OCI-LY7 (cell line): ENCODE data around the gene SLC5A11. TPM values are rescaled to one million over a fixed set of nuclear protein-coding genes. Genes with fewer than 3 reads are reported as not detected.

Experiments used
- BruUV-seq: library from RNA; stranded (reverse); fragments of 400-500 nt; replicated peaks from 2 replicates; lab custom pipeline; 2021; lab: Mats Ljungman, UMichigan
- CTCF ChIA-PET: fragments of 300-600 bp; sonication (Branson Sonifier 250); formaldehyde crosslinking; loops from one replicate; lab custom pipeline; 2022; ENCODE audit warnings: antibody characterized with exemption; ENCODE audit not compliant: unreplicated experiment; lab: Charles Lee
- POLR2A ChIA-PET: fragments of 300-600 bp; sonication (Branson Sonifier 250); formaldehyde crosslinking; loops from one replicate; lab custom pipeline; 2022; ENCODE audit warnings: antibody characterized with exemption; lab: Charles Lee
- DNase-seq: peaks from one replicate; pipeline ENCODE4 v3.0.0-alpha.2; 2015; ENCODE audit warnings: low spot score
- H2AFZ ChIP-seq: fragments of 200-600 bp; sonication (generic), shearing (Covaris generic); 2 replicates; pipeline ENCODE4 v1.6.1; 2014; ENCODE audit warnings: mild to moderate bottlenecking, antibody characterized with exemption, low read length, moderate library complexity
- H3K27ac ChIP-seq: fragments of 200-600 bp; sonication (generic); 2 replicates; pipeline ENCODE4 v1.5.1; 2014; ENCODE audit warnings: mixed run types, low read depth, mild to moderate bottlenecking, moderate library complexity, low read length, inconsistent platforms; ENCODE audit not compliant: poor library complexity, severe bottlenecking
- H3K36me3 ChIP-seq: fragments of 200-600 bp; sonication (generic); 2 replicates; pipeline ENCODE4 v1.6.1; 2014; ENCODE audit warnings: mild to moderate bottlenecking, antibody characterized with exemption, low read length, moderate library complexity, mixed read lengths; ENCODE audit not compliant: insufficient read depth
- H3K4me1 ChIP-seq: fragments of 200-600 bp; sonication (generic); 2 replicates; pipeline ENCODE4 v1.5.1; 2014; ENCODE audit warnings: mild to moderate bottlenecking, low read length; ENCODE audit not compliant: insufficient read depth, poor library complexity, severe bottlenecking
- H3K4me2 ChIP-seq: fragments of 200-600 bp; sonication (generic); 2 replicates; pipeline ENCODE4 v1.6.1; 2014; ENCODE audit warnings: mild to moderate bottlenecking, low read length
- H3K4me3 ChIP-seq: fragments of 200-600 bp; sonication (generic); 2 replicates; pipeline ENCODE4 v1.5.1; 2014; ENCODE audit warnings: mild to moderate bottlenecking, low read depth, low read length; ENCODE audit not compliant: poor library complexity, severe bottlenecking
- H3K79me2 ChIP-seq: fragments of 200-600 bp; sonication (generic); 2 replicates; pipeline ENCODE4 v1.6.1; 2016; ENCODE audit warnings: low read depth, mild to moderate bottlenecking, low read length, moderate library complexity, mixed read lengths; ENCODE audit not compliant: insufficient read depth
- H3K9me2 ChIP-seq: fragments of 200-600 bp; sonication (generic); 2 replicates; pipeline ENCODE4 v1.6.1; 2016; ENCODE audit warnings: mild to moderate bottlenecking, low read length, mixed read lengths; ENCODE audit not compliant: insufficient read depth
- H3K9me3 ChIP-seq: fragments of 200-600 bp; sonication (generic); 2 replicates; pipeline ENCODE4 v1.6.1; 2014; ENCODE audit warnings: mild to moderate bottlenecking, mixed run types, low read length, mixed read lengths
- H4K20me1 ChIP-seq: fragments of 200-600 bp; sonication (generic); 2 replicates; pipeline ENCODE4 v1.6.1; 2014; ENCODE audit warnings: mild to moderate bottlenecking, antibody characterized with exemption, low read length, moderate library complexity, mixed read lengths; ENCODE audit not compliant: insufficient read depth
- CTCF ChIP-seq: fragments of 200-600 bp; sonication (generic); conservative IDR thresholded peaks from 2 replicates; pipeline ENCODE4 v1.5.1; 2014; ENCODE audit warnings: mild to moderate bottlenecking, antibody characterized with exemption, low read length, moderate library complexity, mixed read lengths
- EZH2phosphoT487 ChIP-seq: fragments of 200-600 bp; sonication (generic); IDR thresholded peaks from 2 replicates; pipeline ENCODE4 v1.6.1; 2018; ENCODE audit warnings: low read depth, borderline replicate concordance, mild to moderate bottlenecking, mixed run types, antibody characterized with exemption, low read length, moderate library complexity, mixed read lengths
- intact Hi-C: fragments of 100-400 bp; cut with micrococcal nuclease; formaldehyde crosslinking; loops from one replicate; pipeline ENCODE4 v1.10.0; 2022; ENCODE audit not compliant: unreplicated experiment
- total RNA-seq, 2 experiments: library from RNA; depleted of rRNA in 1 of 2; stranded (reverse); fragments of >200 nt in 1 of 2; shearing (Covaris generic) in 1 of 2; gene quantifications; 2 replicates each; pipeline ENCODE4 v1.2.3, GENCODE V29; 2014 to 2022

The SLC5A11 gene
- total RNA-seq, 2 experiments from 2014 or later, result 1.0 TPM

- intact Hi-C loops, result no loop called here
- no peak for TF ChIP-seq CTCF
- no peak for TF ChIP-seq EZH2phosphoT487
- Histone ChIP-seq H3K4me3 (no peak overlapping the region), H3K27ac (no peak overlapping the region), H3K4me2 (no peak overlapping the region), H3K9me2 (no peaks in the 10 kb centered on the region), H3K36me3 (no peaks in the 10 kb centered on the region), H3K9me3 (no peaks in the 10 kb centered on the region), H2AFZ (no peak overlapping the region), H3K79me2 (no peaks in the 10 kb centered on the region), H3K4me1 (no peaks in the 10 kb centered on the region), H4K20me1 (no peaks in the 10 kb centered on the region)
- POLR2A ChIA-PET, result interaction anchor here (0.7 kb wide), 1 partner anchor 87 kb away, joined by 3 read pairs; no protein-coding TSS in a partner anchor
- no peak for DNase-seq
- no TSS peak for BruUV-seq
- CTCF ChIA-PET, result no interaction called here
Observed at GRCh38 chr16:24871891-24872290, 26.1 kb downstream of the SLC5A11 start.

- Histone ChIP-seq H3K79me2 (no peaks in the 10 kb centered on the region), H3K9me3 (no peaks in the 10 kb centered on the region), H2AFZ (no peak overlapping the region), H3K9me2 (no peaks in the 10 kb centered on the region), H3K4me2 (no peak overlapping the region), H4K20me1 (no peaks in the 10 kb centered on the region), H3K4me3 (no peak overlapping the region), H3K36me3 (no peaks in the 10 kb centered on the region), H3K4me1 (no peaks in the 10 kb centered on the region), H3K27ac (no peak overlapping the region)
- no peak for DNase-seq
- ChIA-PET CTCF (no interaction called here), POLR2A (no interaction called here)
- BruUV-seq, result no TSS peak
- TF ChIP-seq CTCF (no peak), EZH2phosphoT487 (no peak)
- intact Hi-C loops, result no loop called here
Observed at GRCh38 chr16:24873028-24873427, 27.3 kb downstream of the SLC5A11 start.

GRCh38 chr16:24875466-24875865 is 29.7 kb downstream of the SLC5A11 start:
- intact Hi-C loops, result no loop called here

More at GRCh38 chr16:24875466-24875865, 29.7 kb downstream of the SLC5A11 start:
- Histone ChIP-seq H3K27ac (no peak overlapping the region), H3K4me3 (no peak overlapping the region), H4K20me1 (no peaks in the 10 kb centered on the region), H3K4me2 (no peak overlapping the region), H3K79me2 (no peaks in the 10 kb centered on the region), H3K9me2 (no peaks in the 10 kb centered on the region), H3K4me1 (no peaks in the 10 kb centered on the region), H3K36me3 (no peaks in the 10 kb centered on the region), H3K9me3 (no peaks in the 10 kb centered on the region), H2AFZ (no peak overlapping the region)
- DNase-seq, result no peak
- ChIA-PET POLR2A (no interaction called here), CTCF (no interaction called here)
- TF ChIP-seq EZH2phosphoT487, result no peak
- TF ChIP-seq CTCF, result no peak
- BruUV-seq, result no TSS peak
